RWPE2 (cell line): ENCODE results near the gene ZNHIT1.
"Not testable (repeated sequence)": the region's sequence is repeated elsewhere in the genome, so short reads cannot be mapped to it uniquely, and the experiment has no call there.

Experiments
- ATAC-seq: fragments of 200-7000 bp; cut with Tn5 transposase; 3 replicates; pipeline ENCODE4 v1.9.1; 2021; ENCODE audit warnings: low read depth
- DNase-seq: peaks from one replicate; pipeline ENCODE4 v3.0.0-alpha.2; 2020; ENCODE audit warnings: low spot score
- H3K27ac ChIP-seq: fragments of 450-650 bp; 2 replicates; pipeline ENCODE4 v1.5.1; 2017; ENCODE audit warnings: mild to moderate bottlenecking; ENCODE audit not compliant: poor library complexity, severe bottlenecking
- H3K27me3 ChIP-seq: fragments of 250-450 bp; sonication (Bioruptor Pico); 2 replicates; pipeline ENCODE4 v1.5.1; 2021; ENCODE audit warnings: mild to moderate bottlenecking, moderate library complexity; ENCODE audit not compliant: insufficient read depth, poor library complexity, severe bottlenecking
- H3K36me3 ChIP-seq: fragments of 250-450 bp; sonication (Bioruptor Pico); 2 replicates; pipeline ENCODE4 v1.5.1; 2020; ENCODE audit warnings: low read depth, mild to moderate bottlenecking, moderate library complexity
- H3K4me1 ChIP-seq: fragments of 250-450 bp; sonication (Bioruptor Pico); 2 replicates; pipeline ENCODE4 v1.5.1; 2021; ENCODE audit warnings: mild to moderate bottlenecking, moderate library complexity; ENCODE audit not compliant: insufficient read depth, poor library complexity, severe bottlenecking
- H3K4me3 ChIP-seq: fragments of 250-450 bp; sonication (Bioruptor Pico); 2 replicates; pipeline ENCODE4 v1.5.1; 2021; ENCODE audit warnings: mild to moderate bottlenecking, moderate library complexity; ENCODE audit not compliant: severe bottlenecking
- H3K9me3 ChIP-seq: fragments of 250-450 bp; sonication (Bioruptor Pico); 2 replicates; pipeline ENCODE4 v1.5.1; 2021; ENCODE audit warnings: mild to moderate bottlenecking, moderate library complexity; ENCODE audit not compliant: severe bottlenecking
- CTCF ChIP-seq: fragments of 450-650 bp; IDR thresholded peaks from one replicate; pipeline ENCODE4 v1.5.1; 2017; ENCODE audit warnings: mild to moderate bottlenecking, moderate library complexity; ENCODE audit not compliant: poor library complexity, severe bottlenecking

Gene ZNHIT1

GRCh38 chr7:101255796-101256195 lies 37.8 kb downstream of the ZNHIT1 start:
- H3K36me3 ChIP-seq = no peaks in the 10 kb centered on the region
- ATAC-seq (no peak), DNase-seq (no peak)
- H3K9me3 ChIP-seq = no peaks in the 10 kb centered on the region
- H3K27me3 ChIP-seq = no peaks in the 10 kb centered on the region
- TF ChIP-seq CTCF = no peak
- no peaks in the 10 kb centered on the region for H3K4me1 ChIP-seq
- no peak overlapping the region for H3K27ac ChIP-seq
- H3K4me3 ChIP-seq = no peak overlapping the region

GRCh38 chr7:101258243-101258731 lies 40.3 kb downstream of the ZNHIT1 start:
- DNase-seq = no peak
- H3K27ac ChIP-seq = no peak overlapping the region
- ATAC-seq = no peak
- no peaks in the 10 kb centered on the region for H3K4me1 ChIP-seq
- no peaks in the 10 kb centered on the region for H3K36me3 ChIP-seq
- no peak overlapping the region for H3K4me3 ChIP-seq
- H3K27me3 ChIP-seq = no peaks in the 10 kb centered on the region
- TF ChIP-seq CTCF = no peak
- no peaks in the 10 kb centered on the region for H3K9me3 ChIP-seq

GRCh38 chr7:101264102-101264706 lies 46.2 kb downstream of the ZNHIT1 start:
- H3K9me3 ChIP-seq, ATAC-seq, H3K4me3 ChIP-seq, H3K27ac ChIP-seq, DNase-seq, H3K27me3 ChIP-seq, H3K36me3 ChIP-seq, H3K4me1 ChIP-seq: not testable (repeated sequence)

GRCh38 chr7:101265622-101266516 lies 47.9 kb downstream of the ZNHIT1 start:
- no peaks in the 10 kb centered on the region for H3K36me3 ChIP-seq
- H3K27ac ChIP-seq = no peak overlapping the region
- H3K4me3 ChIP-seq = no peak overlapping the region
- ATAC-seq = no peak
- no peak for TF ChIP-seq CTCF
- DNase-seq = no peak
- H3K27me3 ChIP-seq = no peaks in the 10 kb centered on the region
- H3K9me3 ChIP-seq = no peaks in the 10 kb centered on the region
- no peaks in the 10 kb centered on the region for H3K4me1 ChIP-seq

- Histone ChIP-seq H3K36me3 (no peaks in the 10 kb centered on the region), H3K4me1 (no peaks in the 10 kb centered on the region), H3K27ac (no peak overlapping the region), H3K9me3 (no peaks in the 10 kb centered on the region), H3K4me3 (no peak overlapping the region), H3K27me3 (no peaks in the 10 kb centered on the region)
- DNase-seq = no peak
- ATAC-seq = no peak
- no peak for TF ChIP-seq CTCF
Observed at GRCh38 chr7:101269664-101270063, 51.7 kb downstream of the ZNHIT1 start.
